T1000 (cell line): ENCODE data around the gene MAN2C1.
"Not testable (repeated sequence)": the region's sequence is repeated elsewhere in the genome, so short reads cannot be mapped to it uniquely, and the experiment has no call there.

Experiments used
- DNase-seq: peaks from one replicate; lab custom pipeline; 2025; ENCODE audit warnings: mixed read lengths; lab: John Stamatoyannopoulos, UW

The MAN2C1 gene

GRCh38 chr15:75361361-75361988, 6.9 kb downstream of the MAN2C1 start:
- DNase-seq, result no peak

- no peak for DNase-seq
These were observed 7.6 kb downstream of the MAN2C1 start for GRCh38 chr15:75360856-75361255.

- no peak for DNase-seq
These were observed 8.0 kb downstream of the MAN2C1 start for GRCh38 chr15:75360391-75360790.

GRCh38 chr15:75359537-75360250, 8.7 kb downstream of the MAN2C1 start:
- no peak for DNase-seq

GRCh38 chr15:75358771-75359536, 9.5 kb downstream of the MAN2C1 start:
- no peak for DNase-seq

- no peak for DNase-seq
These were observed 10.3 kb downstream of the MAN2C1 start for GRCh38 chr15:75357976-75358673.

GRCh38 chr15:75356517-75356916, 11.9 kb downstream of the MAN2C1 start:
- no peak for DNase-seq

GRCh38 chr15:75356006-75356405, 12.4 kb downstream of the MAN2C1 start:
- DNase-seq, result no peak

GRCh38 chr15:75355369-75355768, 13.0 kb downstream of the MAN2C1 start:
- no peak for DNase-seq

GRCh38 chr15:75354454-75354853, 14.0 kb downstream of the MAN2C1 start:
- DNase-seq, result no peak

- DNase-seq, result no peak
These were observed 14.8 kb downstream of the MAN2C1 start for GRCh38 chr15:75353604-75354003.

- DNase-seq, result no peak
These were observed 16.0 kb downstream of the MAN2C1 start for GRCh38 chr15:75352186-75353080.

GRCh38 chr15:75350601-75351361, 17.6 kb downstream of the MAN2C1 start:
- no peak for DNase-seq

- no peak for DNase-seq
These were observed 18.4 kb downstream of the MAN2C1 start for GRCh38 chr15:75349851-75350588.

GRCh38 chr15:75349351-75349669, 19.1 kb downstream of the MAN2C1 start:
- not testable (repeated sequence) for DNase-seq

GRCh38 chr15:75348562-75349350, 19.7 kb downstream of the MAN2C1 start:
- DNase-seq, result no peak

- DNase-seq, result no peak
These were observed 20.3 kb downstream of the MAN2C1 start for GRCh38 chr15:75348034-75348561.

GRCh38 chr15:75347222-75348033, 21.0 kb downstream of the MAN2C1 start:
- no peak for DNase-seq
